Prostate gland (tissue), 2 donors: Measurements from ENCODE around the gene ZDHHC19. TPM values are rescaled to one million over a fixed set of nuclear protein-coding genes. Genes with fewer than 3 reads are reported as not detected.

Experiments used
- DNase-seq: peaks from one replicate; pipeline ENCODE4 v3.0.0-alpha.2; 2019; ENCODE audit warnings: low spot score
- H3K27ac ChIP-seq, 2 donors: fragments of 200-600 bp; sonication (generic); 2 replicates each; pipeline ENCODE4 v1.5.1; 2017 to 2019
- H3K27me3 ChIP-seq: fragments of 200-600 bp; sonication (generic); replicated peaks from 2 replicates; pipeline ENCODE4 v1.5.1; 2019; ENCODE audit not compliant: insufficient read depth
- H3K36me3 ChIP-seq, 2 donors: fragments of 200-600 bp; sonication (generic); 1 replicate in 1 of 2; 2 replicates in 1 of 2; pipeline versions ENCODE4 v1.5.1 to v1.8.1; 2017 to 2019
- H3K4me1 ChIP-seq: fragments of 200-600 bp; sonication (generic); replicated peaks from 2 replicates; pipeline ENCODE4 v1.5.1; 2019
- H3K4me3 ChIP-seq, 2 donors: fragments of 200-600 bp; sonication (generic); 2 replicates each; pipeline ENCODE4 v1.5.1; 2017 to 2019
- H3K9me3 ChIP-seq: fragments of 200-600 bp; sonication (generic); 2 replicates; pipeline ENCODE4 v1.5.1; 2017
- POLR2A ChIP-seq: fragments of 450-650 bp; IDR thresholded peaks from one replicate; pipeline ENCODE4 v1.6.1; 2016; ENCODE audit warnings: antibody characterized with exemption, mild to moderate bottlenecking
- POLR2AphosphoS5 ChIP-seq: sonication (generic); formaldehyde crosslinking; IDR thresholded peaks from one replicate; pipeline ENCODE4 v1.6.1; 2017; ENCODE audit warnings: antibody characterized with exemption
- WGBS: methylation state at CpG from one replicate; pipeline ENCODE4 v1.1.5; 2018; 5-methylcytosine and 5-hydroxymethylcytosine counted together
- intact Hi-C: fragments of 100-400 bp; cut with DNase I; formaldehyde crosslinking; loops from one replicate; pipeline ENCODE4 v1.14.2; 2022
- total RNA-seq, 2 donors: library from RNA; depleted of rRNA; stranded (reverse); fragments of >200 nt; gene quantifications; one replicate each; pipeline ENCODE4 v1.1.0, GENCODE V29; 2016
- TF ChIP-seq, protein P1 (sequence below), 4 experiments: fragments of 200-600 bp in 2 of 4; fragments of 450-650 bp in 2 of 4; sonication (generic) in 2 of 4; IDR thresholded peaks; 1 replicate in 3 of 4; 2 replicates in 1 of 4; pipeline ENCODE4 v1.5.1; 2016 to 2019; ENCODE audit warnings: antibody characterized with exemption in 4 of 4, mild to moderate bottlenecking in 2 of 4, moderate library complexity in 2 of 4

The ZDHHC19 gene
- total RNA-seq, 2 donors from 2014 or later, result 3.9 TPM; not detected in 1

DNA sequence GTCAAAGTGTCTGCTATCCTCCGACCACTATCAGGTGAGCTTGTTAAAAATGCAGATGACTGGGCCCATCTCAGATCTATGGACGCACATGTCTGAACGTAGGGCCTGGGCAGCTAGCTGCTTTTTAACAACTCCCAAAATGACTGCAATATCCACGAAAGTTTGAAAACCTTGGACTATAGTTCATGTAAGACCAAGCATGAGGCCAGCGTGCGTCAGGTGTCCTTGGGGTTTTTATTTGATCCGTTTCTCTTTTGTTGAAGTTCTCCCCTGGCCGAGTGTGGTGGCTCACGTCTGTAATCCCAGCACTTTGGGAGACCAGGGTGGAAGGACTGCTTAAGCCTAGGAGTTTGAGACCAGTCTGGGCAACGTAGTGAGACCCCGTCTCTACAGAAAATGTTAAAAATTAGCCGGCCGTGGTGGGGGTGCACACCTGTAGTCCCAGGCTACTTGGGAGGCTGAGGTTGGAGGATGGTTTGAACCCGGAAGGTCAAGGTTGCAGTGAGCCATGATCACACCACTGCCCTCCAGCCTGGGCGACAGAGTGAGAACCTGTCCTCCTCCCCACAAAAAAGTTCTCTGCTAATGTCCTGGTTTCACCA, 14.7 kb upstream of the ZDHHC19 start:
- no peak for DNase-seq
- Histone ChIP-seq H3K9me3 (no peaks in the 10 kb centered on the region), H3K27ac (no peak overlapping the region), H3K4me1 (no peaks in the 10 kb centered on the region), H3K27me3 (no peaks in the 10 kb centered on the region), H3K4me3 (no peak overlapping the region), H3K36me3 (no peaks in the 10 kb centered on the region)
- 86% methylated on average over 15 of the region's 15 CpGs for WGBS
- intact Hi-C loops, result no loop called here
- TF ChIP-seq POLR2A, result no peak
- TF ChIP-seq, protein P1, sequence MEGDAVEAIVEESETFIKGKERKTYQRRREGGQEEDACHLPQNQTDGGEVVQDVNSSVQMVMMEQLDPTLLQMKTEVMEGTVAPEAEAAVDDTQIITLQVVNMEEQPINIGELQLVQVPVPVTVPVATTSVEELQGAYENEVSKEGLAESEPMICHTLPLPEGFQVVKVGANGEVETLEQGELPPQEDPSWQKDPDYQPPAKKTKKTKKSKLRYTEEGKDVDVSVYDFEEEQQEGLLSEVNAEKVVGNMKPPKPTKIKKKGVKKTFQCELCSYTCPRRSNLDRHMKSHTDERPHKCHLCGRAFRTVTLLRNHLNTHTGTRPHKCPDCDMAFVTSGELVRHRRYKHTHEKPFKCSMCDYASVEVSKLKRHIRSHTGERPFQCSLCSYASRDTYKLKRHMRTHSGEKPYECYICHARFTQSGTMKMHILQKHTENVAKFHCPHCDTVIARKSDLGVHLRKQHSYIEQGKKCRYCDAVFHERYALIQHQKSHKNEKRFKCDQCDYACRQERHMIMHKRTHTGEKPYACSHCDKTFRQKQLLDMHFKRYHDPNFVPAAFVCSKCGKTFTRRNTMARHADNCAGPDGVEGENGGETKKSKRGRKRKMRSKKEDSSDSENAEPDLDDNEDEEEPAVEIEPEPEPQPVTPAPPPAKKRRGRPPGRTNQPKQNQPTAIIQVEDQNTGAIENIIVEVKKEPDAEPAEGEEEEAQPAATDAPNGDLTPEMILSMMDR (IDR thresholded peaks at IDR 0.05), result no peak
- no peak for TF ChIP-seq POLR2AphosphoS5

DNA sequence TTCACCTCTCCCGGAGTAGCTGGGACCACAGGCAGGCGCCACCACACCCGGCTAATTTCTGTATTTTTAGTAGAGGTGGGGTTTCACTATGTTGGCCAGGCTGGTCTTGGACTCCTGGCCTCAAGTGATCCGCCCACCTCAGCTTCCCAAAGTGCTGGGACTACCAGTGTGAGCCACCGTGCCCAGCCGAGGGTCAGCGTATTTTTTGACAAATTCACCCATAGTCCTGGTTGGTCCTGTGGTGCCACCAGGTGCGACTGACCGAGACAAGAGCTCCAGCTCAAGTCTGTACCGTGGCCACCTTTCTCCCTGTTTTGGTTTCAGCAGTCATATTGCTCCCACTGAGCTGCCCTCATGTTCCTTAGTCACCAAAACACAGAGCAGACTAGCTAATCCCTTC, 13.9 kb upstream of the ZDHHC19 start:
- whole genome bisulfite sequencing, result 95% methylated on average over 10 of the region's 10 CpGs
- Histone ChIP-seq H3K4me1 (no peaks in the 10 kb centered on the region), H3K36me3 (no peaks in the 10 kb centered on the region), H3K27ac (no peak overlapping the region), H3K27me3 (no peaks in the 10 kb centered on the region), H3K9me3 (no peaks in the 10 kb centered on the region), H3K4me3 (no peak overlapping the region)
- intact Hi-C loops, result no loop called here
- DNase-seq, result no peak
- TF ChIP-seq POLR2AphosphoS5 (no peak), POLR2A (no peak)
- TF ChIP-seq, protein P1 (IDR thresholded peaks at IDR 0.05), result no peak

DNA sequence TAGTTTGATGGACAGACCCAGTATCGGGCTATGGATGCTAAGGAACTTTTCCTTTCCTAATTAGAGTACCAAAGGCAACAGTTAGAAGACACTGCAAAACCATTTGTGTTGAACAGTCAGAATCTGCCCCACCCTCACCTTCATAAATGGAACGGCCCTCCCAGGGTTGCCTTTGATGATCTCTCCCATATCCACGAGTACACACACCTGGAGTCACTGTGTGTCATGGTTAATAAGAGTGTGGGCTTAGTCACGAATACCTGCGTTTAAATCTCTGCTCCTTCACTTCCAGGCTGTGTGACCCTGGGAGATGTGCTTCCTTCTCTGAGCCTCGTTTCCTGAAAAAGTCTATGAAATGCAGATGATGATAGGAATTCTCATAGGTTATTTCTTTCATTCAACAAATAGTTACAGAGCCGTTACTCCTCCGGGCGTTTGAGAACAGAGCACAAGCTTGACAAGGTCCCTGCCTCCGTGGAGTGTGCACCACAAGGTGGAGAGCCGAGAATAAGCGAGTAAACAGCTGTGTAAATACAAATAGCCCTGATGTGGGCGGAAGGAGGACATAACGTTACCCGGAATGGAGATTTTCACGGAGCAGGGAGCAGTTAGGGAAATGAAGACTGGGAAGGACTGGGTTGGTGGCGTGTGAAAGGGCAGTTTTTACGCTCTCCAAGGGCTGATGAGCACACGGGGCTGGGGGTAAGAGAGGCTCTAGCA, 11.8 kb upstream of the ZDHHC19 start:
- intact Hi-C loops, result no loop called here
- Histone ChIP-seq H3K4me1 (no peaks in the 10 kb centered on the region), H3K9me3 (no peaks in the 10 kb centered on the region), H3K27me3 (no peaks in the 10 kb centered on the region), H3K36me3 (no peaks in the 10 kb centered on the region), H3K4me3 (no peak overlapping the region), H3K27ac (no peak overlapping the region)
- DNase-seq, result no peak
- 42% methylated on average over 19 of the region's 19 CpGs for WGBS
- TF ChIP-seq POLR2A (no peak), POLR2AphosphoS5 (no peak)
- TF ChIP-seq, protein P1 (IDR thresholded peaks at IDR 0.05), result no peak

DNA sequence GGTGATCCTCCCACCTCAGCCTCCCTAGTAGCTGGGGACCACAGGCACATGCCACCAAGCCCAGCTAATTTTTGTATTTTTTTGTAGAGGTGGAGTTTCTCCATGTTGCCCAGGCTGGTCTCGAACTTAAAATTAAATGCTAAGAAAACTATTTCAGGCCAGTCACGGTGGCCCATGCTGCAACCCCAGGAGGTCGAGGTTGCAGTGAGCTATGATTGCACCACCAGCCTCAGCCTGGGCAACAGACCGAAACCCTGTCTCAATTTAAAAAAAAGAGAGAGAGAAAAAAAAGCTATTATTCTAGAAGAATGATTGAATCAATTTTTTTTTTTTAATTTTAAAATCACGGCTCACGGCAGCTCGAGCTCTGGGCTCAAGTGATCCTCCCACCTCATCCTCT, 9.8 kb upstream of the ZDHHC19 start:
- Histone ChIP-seq H3K27ac (no peak overlapping the region), H3K4me1 (no peaks in the 10 kb centered on the region), H3K4me3 (no peak overlapping the region), H3K36me3 (no peaks in the 10 kb centered on the region), H3K9me3 (no peaks in the 10 kb centered on the region), H3K27me3 (no peaks in the 10 kb centered on the region)
- DNase-seq, result no peak
- intact Hi-C loops, result no loop called here
- TF ChIP-seq, protein P1 (IDR thresholded peaks at IDR 0.05), result no peak
- TF ChIP-seq POLR2AphosphoS5 (no peak), POLR2A (no peak)
- WGBS, result 89% methylated on average over 7 of the region's 7 CpGs

DNA sequence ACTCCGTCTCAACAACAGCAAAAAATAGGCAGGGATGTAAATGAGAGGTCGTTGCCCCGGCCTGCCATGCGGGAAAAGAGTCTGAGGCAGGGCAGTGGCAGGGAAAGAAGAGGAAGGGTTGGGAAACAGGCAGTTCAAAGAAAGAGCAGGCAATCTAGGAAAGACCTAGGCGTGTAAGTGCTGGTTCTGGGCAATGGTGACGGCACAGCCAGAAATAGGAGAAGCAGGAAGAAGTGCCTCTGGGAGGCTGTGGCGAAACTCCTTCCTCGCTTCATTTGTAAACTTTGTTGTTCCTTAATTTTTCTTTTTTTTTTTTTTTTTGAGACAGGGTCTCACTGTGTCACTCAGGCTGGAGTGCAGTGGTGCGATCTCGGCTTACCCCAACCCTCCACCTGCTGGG, 9.4 kb upstream of the ZDHHC19 start:
- Histone ChIP-seq H3K4me1 (no peaks in the 10 kb centered on the region), H3K9me3 (no peaks in the 10 kb centered on the region), H3K36me3 (no peaks in the 10 kb centered on the region), H3K4me3 (no peak overlapping the region), H3K27me3 (no peaks in the 10 kb centered on the region), H3K27ac (no peak overlapping the region)
- no peak for DNase-seq
- TF ChIP-seq, protein P1 (IDR thresholded peaks at IDR 0.05), result no peak
- no peak for TF ChIP-seq POLR2AphosphoS5
- TF ChIP-seq POLR2A, result no peak
- intact Hi-C loops, result no loop called here
- WGBS, result 93% methylated on average over 10 of the region's 10 CpGs
